Measurements from ENCODE around the gene MX2.

DNA sequence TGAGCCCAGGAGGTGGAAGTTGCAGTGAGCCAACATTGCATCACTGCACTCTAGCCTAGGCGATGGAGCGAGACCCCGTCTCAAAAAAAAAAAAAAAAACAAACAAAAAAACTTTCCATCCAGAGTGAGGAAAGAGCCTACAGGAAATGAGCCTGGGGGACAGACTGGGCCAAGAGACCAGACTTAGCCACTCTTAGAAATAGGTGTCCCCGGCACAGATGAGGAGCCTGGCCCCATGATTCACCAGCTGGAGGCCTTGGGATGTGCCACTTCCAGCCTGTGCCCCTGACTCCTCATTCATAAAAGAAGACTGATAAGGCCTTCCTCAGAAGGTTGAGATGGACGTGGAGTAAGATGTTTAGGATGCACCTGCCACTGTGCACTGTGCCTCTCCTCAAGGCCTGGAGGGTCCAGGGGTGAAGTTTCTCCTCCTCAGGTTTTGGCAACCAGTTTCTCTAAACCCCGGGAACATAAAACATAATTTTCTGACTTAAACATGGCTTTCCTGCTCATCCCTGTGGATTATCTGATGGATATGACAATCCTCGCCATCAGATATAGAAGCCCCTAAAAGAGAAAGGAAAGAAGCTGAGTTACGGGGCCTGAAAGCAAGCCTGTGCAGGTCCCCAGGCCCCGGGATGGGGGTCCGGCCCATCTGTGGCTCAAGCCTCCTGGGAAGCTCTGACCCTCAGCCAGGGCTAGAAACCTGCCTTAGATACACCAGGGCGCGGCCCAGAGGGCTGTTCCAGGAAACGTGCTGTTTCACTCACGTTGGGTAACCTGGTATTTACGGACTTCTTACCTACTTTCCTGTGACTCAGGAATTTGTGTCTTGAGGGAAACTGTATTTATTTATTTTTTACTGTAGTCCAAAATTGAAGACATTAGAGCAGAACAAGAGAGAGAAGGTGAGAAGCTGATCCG lies 90.2 kb downstream of the MX2 start:
- TF ChIP-seq, protein P1, sequence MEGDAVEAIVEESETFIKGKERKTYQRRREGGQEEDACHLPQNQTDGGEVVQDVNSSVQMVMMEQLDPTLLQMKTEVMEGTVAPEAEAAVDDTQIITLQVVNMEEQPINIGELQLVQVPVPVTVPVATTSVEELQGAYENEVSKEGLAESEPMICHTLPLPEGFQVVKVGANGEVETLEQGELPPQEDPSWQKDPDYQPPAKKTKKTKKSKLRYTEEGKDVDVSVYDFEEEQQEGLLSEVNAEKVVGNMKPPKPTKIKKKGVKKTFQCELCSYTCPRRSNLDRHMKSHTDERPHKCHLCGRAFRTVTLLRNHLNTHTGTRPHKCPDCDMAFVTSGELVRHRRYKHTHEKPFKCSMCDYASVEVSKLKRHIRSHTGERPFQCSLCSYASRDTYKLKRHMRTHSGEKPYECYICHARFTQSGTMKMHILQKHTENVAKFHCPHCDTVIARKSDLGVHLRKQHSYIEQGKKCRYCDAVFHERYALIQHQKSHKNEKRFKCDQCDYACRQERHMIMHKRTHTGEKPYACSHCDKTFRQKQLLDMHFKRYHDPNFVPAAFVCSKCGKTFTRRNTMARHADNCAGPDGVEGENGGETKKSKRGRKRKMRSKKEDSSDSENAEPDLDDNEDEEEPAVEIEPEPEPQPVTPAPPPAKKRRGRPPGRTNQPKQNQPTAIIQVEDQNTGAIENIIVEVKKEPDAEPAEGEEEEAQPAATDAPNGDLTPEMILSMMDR (IDR thresholded peaks at IDR 0.05; ENCODE audit: low read depth, low read length, missing input control) = no peak
- no peak for TF ChIP-seq GABPA (IDR thresholded peaks at IDR 0.05 in 1 of 2, conservative IDR thresholded peaks at IDR 0.05 in 1 of 2)
- TF ChIP-seq, protein P2, sequence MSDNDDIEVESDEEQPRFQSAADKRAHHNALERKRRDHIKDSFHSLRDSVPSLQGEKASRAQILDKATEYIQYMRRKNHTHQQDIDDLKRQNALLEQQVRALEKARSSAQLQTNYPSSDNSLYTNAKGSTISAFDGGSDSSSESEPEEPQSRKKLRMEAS (IDR thresholded peaks at IDR 0.05) = no peak
- no peak for TF ChIP-seq RAD21 (IDR thresholded peaks at IDR 0.05)
- no peak for TF ChIP-seq TAF1 (conservative IDR thresholded peaks at IDR 0.05)
- no peak for TF ChIP-seq SP1 (IDR thresholded peaks at IDR 0.05)
- no peak for TF ChIP-seq FOXA1 (IDR thresholded peaks at IDR 0.05)
- TF ChIP-seq, protein P3, sequence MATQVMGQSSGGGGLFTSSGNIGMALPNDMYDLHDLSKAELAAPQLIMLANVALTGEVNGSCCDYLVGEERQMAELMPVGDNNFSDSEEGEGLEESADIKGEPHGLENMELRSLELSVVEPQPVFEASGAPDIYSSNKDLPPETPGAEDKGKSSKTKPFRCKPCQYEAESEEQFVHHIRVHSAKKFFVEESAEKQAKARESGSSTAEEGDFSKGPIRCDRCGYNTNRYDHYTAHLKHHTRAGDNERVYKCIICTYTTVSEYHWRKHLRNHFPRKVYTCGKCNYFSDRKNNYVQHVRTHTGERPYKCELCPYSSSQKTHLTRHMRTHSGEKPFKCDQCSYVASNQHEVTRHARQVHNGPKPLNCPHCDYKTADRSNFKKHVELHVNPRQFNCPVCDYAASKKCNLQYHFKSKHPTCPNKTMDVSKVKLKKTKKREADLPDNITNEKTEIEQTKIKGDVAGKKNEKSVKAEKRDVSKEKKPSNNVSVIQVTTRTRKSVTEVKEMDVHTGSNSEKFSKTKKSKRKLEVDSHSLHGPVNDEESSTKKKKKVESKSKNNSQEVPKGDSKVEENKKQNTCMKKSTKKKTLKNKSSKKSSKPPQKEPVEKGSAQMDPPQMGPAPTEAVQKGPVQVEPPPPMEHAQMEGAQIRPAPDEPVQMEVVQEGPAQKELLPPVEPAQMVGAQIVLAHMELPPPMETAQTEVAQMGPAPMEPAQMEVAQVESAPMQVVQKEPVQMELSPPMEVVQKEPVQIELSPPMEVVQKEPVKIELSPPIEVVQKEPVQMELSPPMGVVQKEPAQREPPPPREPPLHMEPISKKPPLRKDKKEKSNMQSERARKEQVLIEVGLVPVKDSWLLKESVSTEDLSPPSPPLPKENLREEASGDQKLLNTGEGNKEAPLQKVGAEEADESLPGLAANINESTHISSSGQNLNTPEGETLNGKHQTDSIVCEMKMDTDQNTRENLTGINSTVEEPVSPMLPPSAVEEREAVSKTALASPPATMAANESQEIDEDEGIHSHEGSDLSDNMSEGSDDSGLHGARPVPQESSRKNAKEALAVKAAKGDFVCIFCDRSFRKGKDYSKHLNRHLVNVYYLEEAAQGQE (IDR thresholded peaks at IDR 0.05) = no peak
- no peak for TF ChIP-seq YY1 (IDR thresholded peaks at IDR 0.05)
